Cerebellar cortex (tissue), 1 donor: ENCODE results near the gene MRPL24.
"Not testable (repeated sequence)": the region's sequence is repeated elsewhere in the genome, so short reads cannot be mapped to it uniquely, and the experiment has no call there.

Source experiments
- DNase-seq: peaks from one replicate; pipeline ENCODE4 v3.0.0-alpha.2; 2015; ENCODE audit warnings: low spot score

MRPL24 gene

GRCh38 chr1:156740741-156741480 lies at the start of gene MRPL24:
Gene MRPL24 (minus strand): TSS chr1:156741088. CDS start chr1:156738704, 2,384 bp downstream.
- DNase-seq, result peak; percentile 100

GRCh38 chr1:156789621-156790318 lies 48.9 kb upstream of the MRPL24 start:
- no peak for DNase-seq

- DNase-seq, result no peak
These were observed 47.2 kb upstream of the MRPL24 start for GRCh38 chr1:156788136-156788535.

- DNase-seq, result no peak
These were observed 45.8 kb upstream of the MRPL24 start for GRCh38 chr1:156786640-156787039.

GRCh38 chr1:156785458-156785857 lies 44.6 kb upstream of the MRPL24 start:
- DNase-seq, result no peak

GRCh38 chr1:156781585-156782186 lies 40.8 kb upstream of the MRPL24 start:
- no peak for DNase-seq

DNA sequence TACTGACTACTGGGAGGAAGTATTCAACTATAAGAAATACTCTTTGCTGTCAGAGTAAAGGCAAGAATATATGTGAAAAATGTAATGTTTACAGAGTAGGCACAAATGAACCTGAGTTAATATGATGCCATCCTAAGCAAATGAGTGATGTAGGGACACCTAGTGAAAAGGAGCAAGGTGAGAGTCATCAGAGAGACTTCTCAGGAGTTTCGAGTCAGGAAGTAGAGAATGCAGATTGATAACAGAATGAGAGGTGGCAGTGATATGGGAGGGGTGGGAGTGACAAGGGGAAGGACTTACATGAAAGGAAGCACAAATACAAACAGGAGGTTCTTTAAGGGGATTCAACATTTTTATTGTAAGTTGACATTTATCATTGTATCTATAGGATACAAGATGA lies 36.7 kb upstream of the MRPL24 start:
- DNase-seq, result no peak

GRCh38 chr1:156776942-156777341 lies 36.1 kb upstream of the MRPL24 start:
- no peak for DNase-seq

GRCh38 chr1:156775799-156776198 lies 34.9 kb upstream of the MRPL24 start:
- DNase-seq, result no peak

GRCh38 chr1:156773607-156774006 lies 32.7 kb upstream of the MRPL24 start:
- DNase-seq, result no peak

- DNase-seq, result no peak
These were observed 32.0 kb upstream of the MRPL24 start for GRCh38 chr1:156772728-156773497.

DNA sequence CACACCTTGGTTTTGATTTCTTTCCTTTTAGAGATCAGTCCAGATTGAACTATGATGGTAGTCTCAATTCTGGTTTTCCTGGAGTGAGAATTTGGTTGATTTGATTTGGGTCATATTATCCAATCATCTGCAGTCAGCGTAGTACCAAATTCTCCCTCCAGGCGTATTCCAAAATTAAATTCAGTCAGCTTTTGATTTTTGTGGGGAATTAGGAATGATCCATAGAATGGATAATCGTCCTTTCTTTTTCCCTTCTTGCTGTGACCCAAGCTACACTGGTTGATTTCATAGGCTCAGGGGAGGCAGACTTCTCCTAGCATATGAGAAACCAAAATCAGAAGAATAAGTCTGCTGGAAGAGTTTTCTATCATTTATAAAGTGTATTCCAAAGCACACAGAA lies 31.3 kb upstream of the MRPL24 start:
- no peak for DNase-seq

DNA sequence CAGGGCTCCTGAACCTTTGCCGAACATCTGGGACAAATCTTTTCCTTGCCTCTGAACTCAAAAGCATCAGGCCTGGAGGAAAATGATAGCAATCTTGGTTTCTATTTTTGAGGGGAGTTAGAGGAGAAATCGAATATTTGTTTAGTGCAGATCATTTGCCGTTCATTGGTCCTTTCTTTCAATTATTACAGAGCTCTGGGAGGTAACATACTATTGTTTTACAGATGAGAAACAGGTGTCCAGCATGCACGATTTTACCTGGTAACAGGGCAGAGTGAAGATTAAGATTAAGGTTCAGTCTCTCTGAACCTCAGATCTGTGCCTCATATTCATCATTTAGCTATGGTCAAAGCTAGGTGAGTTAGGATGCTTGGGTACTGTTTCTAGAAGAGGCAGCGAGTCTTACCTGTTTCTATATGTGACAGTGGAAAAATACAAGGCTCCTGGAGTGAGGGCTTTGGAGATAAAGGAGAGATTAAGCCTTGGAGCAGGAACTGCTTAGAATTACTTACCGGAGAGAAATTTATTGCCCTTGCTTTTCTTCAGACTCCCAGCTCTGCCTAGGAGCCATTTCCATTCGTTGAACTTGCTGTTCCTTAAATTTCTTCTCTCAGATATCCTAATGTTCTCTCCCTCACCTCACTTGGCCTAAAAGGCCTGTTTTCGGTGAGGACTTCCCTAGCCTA lies 27.9 kb upstream of the MRPL24 start:
- no peak for DNase-seq

DNA sequence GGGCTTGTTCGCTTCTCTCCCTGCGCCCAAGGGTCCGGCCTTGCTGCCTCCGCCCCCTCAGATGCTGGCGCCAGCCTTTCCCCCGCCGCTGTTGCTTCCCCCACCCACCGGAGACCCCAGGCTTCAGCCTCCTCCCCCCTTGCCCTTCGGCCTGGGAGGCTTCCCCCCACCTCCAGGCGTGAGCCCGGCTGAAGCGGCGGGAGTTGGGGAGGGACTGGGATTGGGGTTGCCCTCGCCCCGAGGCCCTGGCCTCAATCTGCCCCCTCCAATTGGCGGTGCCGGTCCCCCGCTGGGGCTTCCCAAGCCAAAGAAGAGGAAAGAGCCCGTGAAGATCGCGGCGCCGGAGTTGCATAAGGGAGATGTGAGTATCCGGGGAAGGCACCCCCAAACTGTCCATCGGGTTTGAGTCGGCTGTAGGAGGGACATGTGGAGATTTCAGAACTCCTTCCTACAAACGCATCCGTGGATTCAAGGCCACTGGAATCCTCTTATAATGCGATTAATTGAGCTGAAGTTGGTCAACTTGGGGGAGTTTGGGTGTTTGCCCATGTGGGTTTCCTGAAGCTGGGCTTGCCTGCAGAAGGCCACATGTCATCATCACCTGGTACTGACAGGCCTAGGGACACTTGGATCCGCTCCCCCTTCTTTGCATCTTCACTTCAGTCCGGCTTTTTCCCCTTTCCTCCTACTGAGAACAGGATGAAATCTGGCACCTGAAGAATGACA lies 27.2 kb upstream of the MRPL24 start:
- DNase-seq, result peak; percentile 42

GRCh38 chr1:156767101-156767878 lies 26.4 kb upstream of the MRPL24 start, which contains the start of gene PRCC:
Gene PRCC (plus strand): TSS chr1:156767535. CDS start chr1:156767772, 237 bp downstream.
- DNase-seq, result peak; percentile 100

DNA sequence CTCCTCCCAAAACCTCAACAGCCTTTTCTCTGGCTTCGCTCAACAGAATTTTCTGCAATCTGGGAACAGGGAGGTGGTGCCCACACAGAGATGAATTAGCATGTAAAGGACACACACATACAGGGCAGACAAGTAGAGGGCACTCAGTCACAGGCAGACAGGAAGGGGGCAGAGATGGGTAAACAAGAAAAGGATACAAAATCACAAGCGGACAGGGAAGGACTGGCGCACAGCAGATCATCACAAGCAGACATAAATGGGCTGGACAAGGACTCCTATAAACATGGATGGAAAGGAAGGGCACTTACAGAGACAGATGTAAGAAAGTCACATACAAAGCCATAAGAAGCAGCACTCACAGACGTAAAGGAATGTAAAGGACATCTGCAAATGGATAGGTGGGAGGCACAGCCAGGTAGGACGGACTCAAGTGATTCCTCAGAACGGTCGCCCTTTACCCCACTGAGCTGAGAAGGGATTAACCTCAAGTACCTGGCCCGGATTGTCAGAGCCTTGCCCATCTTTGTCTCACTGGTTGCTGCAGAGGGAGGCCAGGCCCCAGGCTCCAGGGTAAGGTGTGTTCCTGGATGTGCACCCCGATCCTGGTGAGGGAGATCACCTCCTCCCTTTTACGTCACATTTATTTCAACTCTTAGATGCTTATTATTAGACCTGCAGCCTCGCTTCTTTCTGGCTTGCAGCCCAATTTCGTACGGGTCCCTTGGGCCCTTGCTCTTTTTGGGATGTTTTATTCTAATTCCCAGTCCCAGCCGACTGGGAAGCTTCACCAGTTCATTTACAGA lies 25.6 kb upstream of the MRPL24 start:
- DNase-seq, result peak; percentile 56

DNA sequence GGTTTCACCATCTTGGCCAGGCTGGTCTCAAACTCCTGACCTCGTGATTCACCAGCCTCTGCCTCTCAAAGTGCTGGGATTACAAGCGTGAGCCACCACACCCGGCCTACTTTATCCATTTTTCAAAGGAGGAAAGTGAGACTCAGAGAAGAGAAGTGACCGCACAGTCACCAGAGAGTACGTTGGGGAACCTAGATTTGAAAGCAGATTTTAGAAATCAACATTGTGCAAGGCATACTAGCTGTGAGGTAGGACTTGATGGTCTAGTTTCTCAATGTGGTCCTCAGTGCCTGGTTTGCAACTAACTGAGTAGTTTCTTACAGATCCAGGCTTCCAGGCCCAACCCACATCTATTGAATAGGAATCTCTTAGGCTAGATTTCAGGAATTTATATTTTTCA lies 24.8 kb upstream of the MRPL24 start:
- DNase-seq, result no peak

- DNase-seq, result not testable (repeated sequence)
These were observed 24.2 kb upstream of the MRPL24 start for GRCh38 chr1:156765136-156765535.

GRCh38 chr1:156760796-156761104 lies 19.9 kb upstream of the MRPL24 start:
- DNase-seq, result no peak
